ENCODE data around the gene TP53INP2.

The TP53INP2 gene

DNA sequence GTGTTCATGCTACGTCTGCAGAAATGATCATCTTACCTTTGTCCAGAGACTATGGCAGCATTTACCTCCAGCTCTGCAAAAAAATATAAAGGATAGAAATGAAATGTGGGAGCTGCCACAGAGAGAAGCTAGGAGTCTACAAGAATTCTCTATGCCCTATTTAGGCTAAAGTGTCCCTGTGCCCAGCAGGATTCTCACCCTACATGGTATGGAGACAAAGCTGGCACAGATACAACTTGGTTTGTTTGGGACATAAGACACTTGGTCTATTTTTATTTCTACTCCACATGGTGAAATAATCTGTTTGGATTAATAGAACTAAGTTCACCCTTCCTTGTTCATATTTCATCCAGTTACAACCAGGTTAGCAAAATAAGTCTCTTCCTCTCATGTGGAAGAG is 28.4 kb downstream of the TP53INP2 start:
- no peak for DNase-seq

- DNase-seq = no peak
These were observed 32.1 kb downstream of the TP53INP2 start for GRCh38 chr20:34736106-34736735.

DNA sequence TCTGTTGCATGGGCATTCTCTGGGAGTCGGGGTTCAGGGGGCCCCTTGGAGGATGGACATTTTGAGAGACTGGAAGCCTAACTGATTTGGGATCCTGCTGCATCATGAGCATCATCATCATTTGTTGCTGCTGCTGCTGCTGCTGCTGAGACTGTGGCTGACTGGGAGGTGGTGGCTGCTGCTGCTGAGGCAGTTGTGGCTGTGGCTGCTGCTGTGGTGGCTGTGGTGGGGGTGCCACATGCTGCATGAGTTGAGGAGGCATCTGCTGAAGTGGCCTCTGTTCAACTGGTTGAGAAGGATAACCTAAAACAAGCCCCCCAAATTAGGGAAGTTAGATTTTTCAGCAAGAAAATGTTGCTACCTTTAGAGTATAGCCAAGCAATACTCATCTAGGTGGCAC is 38.9 kb downstream of the TP53INP2 start:
- DNase-seq = no peak

DNA sequence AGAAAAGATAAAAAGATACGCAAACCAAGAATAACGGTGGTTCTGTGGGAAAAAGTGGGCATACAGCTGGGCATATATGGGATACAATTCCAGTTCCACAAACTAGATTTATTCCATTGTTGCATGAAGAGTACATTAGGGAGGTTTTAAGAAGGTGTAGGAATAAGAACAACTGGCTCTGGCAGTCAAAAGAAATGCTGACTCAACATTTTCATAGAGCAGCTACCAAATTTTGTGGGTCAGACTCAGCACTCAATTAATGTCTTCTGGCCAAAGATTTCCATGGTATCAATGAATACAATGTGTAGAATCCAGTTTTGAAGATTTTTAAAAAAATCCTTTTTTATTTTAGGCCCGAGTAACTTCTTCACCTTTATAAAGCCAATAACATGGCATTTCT is 40.2 kb downstream of the TP53INP2 start:
- DNase-seq = no peak

- DNase-seq = no peak
These were observed 40.7 kb downstream of the TP53INP2 start for GRCh38 chr20:34744847-34745246.

DNA sequence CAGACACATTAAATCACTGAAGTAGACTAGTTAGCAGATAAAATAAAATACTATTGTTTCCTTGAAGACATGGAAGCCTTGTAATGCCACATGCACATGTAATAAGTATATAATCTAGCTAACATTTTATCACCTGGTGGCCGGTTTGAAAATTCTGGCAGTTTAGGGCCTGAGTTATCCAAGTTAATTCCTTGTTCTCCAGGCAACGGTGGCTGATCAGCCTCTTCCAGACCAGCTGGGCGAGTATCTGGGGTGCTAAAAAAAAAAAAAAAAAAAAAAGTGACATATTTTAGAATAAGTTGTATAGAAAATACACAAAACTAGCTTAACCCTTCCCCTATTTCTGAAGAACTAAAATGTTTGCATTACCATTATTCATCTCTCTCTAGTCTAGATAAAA is 42.5 kb downstream of the TP53INP2 start:
- DNase-seq = no peak

GRCh38 chr20:34747479-34747878 is 43.3 kb downstream of the TP53INP2 start:
- peak; percentile 30 for DNase-seq

DNA sequence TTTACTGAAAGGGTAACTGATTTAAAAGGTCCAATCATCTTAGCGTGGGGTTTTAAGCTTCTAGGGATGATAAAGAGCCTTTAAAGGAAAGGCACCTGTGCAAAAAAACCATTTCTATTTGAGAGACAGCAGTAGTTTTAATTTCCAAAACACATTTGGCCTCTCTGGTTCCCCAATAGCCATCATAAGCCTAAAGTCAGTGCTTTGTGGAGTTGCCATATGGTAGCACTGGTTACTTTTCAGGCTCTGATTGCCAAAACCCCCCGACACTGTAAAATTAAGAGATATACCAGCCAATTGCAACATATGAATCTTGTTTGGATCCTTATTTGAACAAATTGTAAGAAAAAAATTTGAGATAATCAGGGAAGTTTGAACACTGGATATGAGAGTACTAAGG is 44.6 kb downstream of the TP53INP2 start:
- no peak for DNase-seq

DNA sequence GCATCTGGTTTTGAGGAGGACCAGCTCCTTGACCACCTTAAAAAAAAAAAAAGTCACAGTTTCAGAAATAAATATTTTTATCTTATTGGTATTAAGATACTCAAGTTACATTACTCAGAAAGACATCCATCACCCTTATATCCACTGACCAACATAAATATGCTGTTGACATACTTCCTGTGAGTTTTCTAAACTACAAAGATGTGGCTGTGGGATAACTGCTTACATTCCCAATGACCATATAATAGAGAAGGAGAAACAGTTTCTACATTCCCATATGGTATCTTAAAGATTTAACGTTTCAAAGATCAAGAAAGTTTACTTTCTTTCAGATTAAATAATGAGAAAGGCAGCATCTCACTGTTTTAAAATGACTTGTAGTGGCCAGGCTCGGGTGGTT is 46.3 kb downstream of the TP53INP2 start:
- DNase-seq = no peak

- DNase-seq = no peak
These were observed 47.3 kb downstream of the TP53INP2 start for GRCh38 chr20:34751453-34751852.

GRCh38 chr20:34753706-34754461 is 49.7 kb downstream of the TP53INP2 start:
- no peak for DNase-seq

GRCh38 chr20:34754611-34755010 is 50.5 kb downstream of the TP53INP2 start:
- no peak for DNase-seq

DNA sequence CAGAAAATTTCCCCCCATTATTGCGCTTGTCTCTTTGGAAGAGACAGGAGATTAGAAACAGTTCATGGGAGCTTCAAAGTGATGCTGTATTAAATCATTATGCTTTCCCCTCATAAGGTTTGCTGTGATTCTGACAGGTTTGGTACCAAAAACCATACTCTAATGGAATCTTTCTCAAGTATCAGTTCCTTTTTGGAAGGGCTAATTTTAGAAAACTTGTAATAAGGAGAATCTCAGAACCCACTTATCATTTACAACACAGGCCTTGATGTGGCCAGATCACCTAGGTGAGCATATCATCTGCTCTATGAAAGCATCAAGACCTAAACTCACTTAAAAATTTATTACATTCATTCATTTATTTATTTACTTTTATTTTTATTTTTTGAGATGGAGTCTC is 51.2 kb downstream of the TP53INP2 start:
- DNase-seq = no peak

DNA sequence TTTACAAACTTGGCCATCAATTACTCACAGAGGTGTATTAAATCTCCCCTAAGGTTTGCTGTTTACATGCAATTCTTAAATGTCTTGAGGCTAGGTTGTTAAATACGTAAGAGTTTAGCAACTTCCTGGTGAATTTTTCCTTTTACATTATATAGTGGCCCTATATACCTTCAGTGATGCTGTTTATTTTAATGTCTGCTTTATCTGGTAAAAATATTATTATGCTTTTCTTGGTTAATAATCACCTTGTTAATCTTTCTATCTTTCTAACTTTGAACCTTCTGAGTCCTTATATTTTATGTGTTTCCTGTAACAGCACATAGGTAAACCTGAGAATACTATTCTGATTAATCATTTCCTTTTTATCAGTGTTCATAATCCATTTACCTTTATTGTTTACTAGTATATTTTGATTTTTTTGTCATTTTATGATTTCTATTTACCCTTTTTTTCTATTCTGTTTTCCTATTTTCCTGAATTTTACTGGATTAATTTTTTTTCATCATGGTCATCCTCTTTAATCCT is 57.9 kb downstream of the TP53INP2 start:
- no peak for DNase-seq

Data from activated CD4-positive, alpha-beta T cell treated with anti-CD3 and anti-CD28 coated beads, Interleukin-10, Interleukin-2, amounts not matched to agents 100 ng/mL and 50 ng/mL, durations not matched to agents 16 hours and 8 hours (primary cell).